ENCODE results near the gene ZNF140. TPM values are rescaled to one million over a fixed set of nuclear protein-coding genes. Genes with fewer than 3 reads are reported as not detected.

Gene ZNF140
- total RNA-seq (2021): 19.2 and 21.7 TPM in 2 replicates
- long read RNA-seq, transcript ZNF140-202 (5 exons, 3,550 nt): minor isoform, 33 of 165 reads
- long read RNA-seq, transcript ZNF140-205 (4 exons, 553 nt): minor isoform, 13 of 165 reads
- long read RNA-seq, transcript ZNF140-209 (6 exons, 2,328 nt): major isoform, 59 of 165 reads
- long read RNA-seq, partial matches to known transcripts: 6 of 165 reads
- long read RNA-seq, other reads (novel, unspliced or antisense): 51 of 165 reads

DNA sequence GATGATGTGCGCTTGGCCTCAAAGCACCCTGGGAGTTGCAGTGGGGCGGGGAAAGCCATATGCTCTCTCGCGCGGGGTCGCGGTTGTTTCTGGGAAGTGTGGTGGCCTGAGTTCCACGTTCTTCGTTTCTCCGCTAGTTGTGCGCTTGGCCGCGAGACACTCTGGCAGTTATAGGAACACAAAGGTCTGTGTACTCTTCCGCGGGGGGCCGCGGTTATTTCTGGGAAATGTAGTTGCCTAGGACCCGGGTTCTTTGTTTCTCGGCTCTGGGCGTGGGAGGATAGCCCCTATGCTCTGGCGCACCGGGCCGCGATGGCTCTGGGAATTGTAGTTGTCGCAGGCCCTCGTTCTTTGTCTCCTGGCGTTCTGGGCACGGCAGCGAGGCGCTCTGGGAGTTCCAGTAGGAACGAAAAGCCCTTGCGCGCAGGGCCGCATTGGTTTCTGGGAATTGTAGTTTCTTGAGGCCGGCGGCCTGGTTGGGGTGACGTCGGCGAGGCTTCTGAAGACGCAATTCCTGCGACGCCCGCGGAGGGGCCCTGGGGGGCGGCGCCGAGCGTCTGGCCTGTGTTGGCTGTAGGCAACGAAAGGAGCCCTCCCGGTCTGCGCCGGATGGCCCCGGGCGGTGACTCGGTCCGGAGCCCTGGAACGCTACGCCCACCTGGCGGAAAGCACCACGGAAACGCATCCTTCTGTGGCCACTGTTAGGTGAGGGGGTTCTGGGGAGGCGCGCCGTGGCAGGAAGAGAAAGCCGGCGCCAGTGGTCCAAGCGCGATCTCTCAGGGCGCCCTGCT is at the start of gene ZNF140:
TSS of gene ZNF140 (plus strand) at position 556 of the 791 bp plus-strand sequence. CDS start 398 bp downstream, outside the sequence.
- H3K9me3 ChIP-seq (ENCODE audit: control insufficient read depth, low read depth, low read length): peaks cover 35% of the 10 kb centered on the region
- peak within 1 kb of the TSS; percentile 76 for H3K9ac ChIP-seq (ENCODE audit: extremely low read depth, insufficient read length, low read length)

More for the DNA sequence above, at the start of gene ZNF140:
- H3K27me3 ChIP-seq (ENCODE audit: insufficient read depth, low read length): no peaks in the 10 kb centered on the region
- no peaks in the 10 kb centered on the region; the same call in 1 of the 2 replicates for H3K79me2 ChIP-seq (ENCODE audit: insufficient read depth, low read length)
- H3K36me3 Mint-ChIP-seq (ENCODE audit: insufficient read depth in 1 of 3, low read depth in 3 of 3): peaks cover 45 to 49% (median 49%) of the 10 kb centered on the region in 3 experiments
- no peak within 1 kb of the TSS for H2BK20ac ChIP-seq (ENCODE audit: low read depth, low read length, poor library complexity, severe bottlenecking)
- peak; percentile 99 for DNase-seq
- no peaks in the 10 kb centered on the region for H3K79me1 ChIP-seq (ENCODE audit: insufficient read depth, low read depth, low read length, poor library complexity, severe bottlenecking)
- no peak within 1 kb of the TSS for H2AK5ac ChIP-seq (ENCODE audit: insufficient read length, low read length)
- H3K23ac ChIP-seq (ENCODE audit: insufficient read length, low read depth, low read length): no peak within 1 kb of the TSS
- no peaks in the 10 kb centered on the region for H4K20me1 ChIP-seq (ENCODE audit: control insufficient read depth, insufficient read depth, insufficient read length)
- peak within 1 kb of the TSS; percentile 90 for H3K18ac ChIP-seq (ENCODE audit: insufficient read length, low read depth, low read length)
- peak within 1 kb of the TSS; percentile 64 for H4K5ac ChIP-seq (ENCODE audit: insufficient read length, low read depth, low read length)
- H3K56ac ChIP-seq (ENCODE audit: insufficient read length, low read depth, low read length): no peak within 1 kb of the TSS
- TF ChIP-seq, protein P1, sequence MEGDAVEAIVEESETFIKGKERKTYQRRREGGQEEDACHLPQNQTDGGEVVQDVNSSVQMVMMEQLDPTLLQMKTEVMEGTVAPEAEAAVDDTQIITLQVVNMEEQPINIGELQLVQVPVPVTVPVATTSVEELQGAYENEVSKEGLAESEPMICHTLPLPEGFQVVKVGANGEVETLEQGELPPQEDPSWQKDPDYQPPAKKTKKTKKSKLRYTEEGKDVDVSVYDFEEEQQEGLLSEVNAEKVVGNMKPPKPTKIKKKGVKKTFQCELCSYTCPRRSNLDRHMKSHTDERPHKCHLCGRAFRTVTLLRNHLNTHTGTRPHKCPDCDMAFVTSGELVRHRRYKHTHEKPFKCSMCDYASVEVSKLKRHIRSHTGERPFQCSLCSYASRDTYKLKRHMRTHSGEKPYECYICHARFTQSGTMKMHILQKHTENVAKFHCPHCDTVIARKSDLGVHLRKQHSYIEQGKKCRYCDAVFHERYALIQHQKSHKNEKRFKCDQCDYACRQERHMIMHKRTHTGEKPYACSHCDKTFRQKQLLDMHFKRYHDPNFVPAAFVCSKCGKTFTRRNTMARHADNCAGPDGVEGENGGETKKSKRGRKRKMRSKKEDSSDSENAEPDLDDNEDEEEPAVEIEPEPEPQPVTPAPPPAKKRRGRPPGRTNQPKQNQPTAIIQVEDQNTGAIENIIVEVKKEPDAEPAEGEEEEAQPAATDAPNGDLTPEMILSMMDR (conservative IDR thresholded peaks at IDR 0.05): peak; percentile 34; the same call in 2 of the 3 replicates
- no peak within 1 kb of the TSS for H2BK5ac ChIP-seq (ENCODE audit: insufficient read length, low read length)
- no peaks in the 10 kb centered on the region for H3K4me1 ChIP-seq (ENCODE audit: insufficient read depth, low read length)
- no peak within 1 kb of the TSS for H2BK12ac ChIP-seq (ENCODE audit: insufficient read length, low read depth, low read length)
- H3K27ac Mint-ChIP-seq: peak within 1 kb of the TSS in 2 of 3 experiments; percentile 97 to 98; a peak in 4 of 7 replicates
- H3K23me2 ChIP-seq (ENCODE audit: insufficient read length, low read depth, low read length, poor library complexity, severe bottlenecking): peaks cover 3% of the 10 kb centered on the region
- H4K8ac ChIP-seq (replicated peaks; ENCODE audit: insufficient read length, low read depth, low read length): no peak within 1 kb of the TSS
- no peak within 1 kb of the TSS for H4K91ac ChIP-seq (ENCODE audit: insufficient read length, low read depth, low read length)
- H3T11ph ChIP-seq (ENCODE audit: low read length): no peak within 1 kb of the TSS
- H3K4me1 Mint-ChIP-seq: peaks cover 4 to 6% of the 10 kb centered on the region in 2 experiments; a peak in 3 of 4 replicates
- H2BK15ac ChIP-seq (ENCODE audit: low read depth, low read length): no peak within 1 kb of the TSS
- no peak within 1 kb of the TSS for H2AFZ ChIP-seq (ENCODE audit: low read length)
- H3K14ac ChIP-seq (ENCODE audit: insufficient read depth, low read length): peak within 1 kb of the TSS; percentile 94
- no peak within 1 kb of the TSS; the same call in 1 of the 2 replicates for H3K4ac ChIP-seq (ENCODE audit: low read depth, low read length)
- no peaks in the 10 kb centered on the region for H3K27me3 Mint-ChIP-seq (ENCODE audit: low read depth)
- H3K9me3 Mint-ChIP-seq: peaks cover 39 to 68% of the 10 kb centered on the region in 2 experiments
- H2BK120ac ChIP-seq (ENCODE audit: low read depth, low read length, poor library complexity, severe bottlenecking): peak within 1 kb of the TSS; percentile 2
- H3K27ac ChIP-seq (ENCODE audit: insufficient read length, low read depth, low read length): peak within 1 kb of the TSS; percentile 53
- no CpG with 5 or more reads among the region's 69 CpGs for WGBS (ENCODE audit: extremely low coverage, insufficient read length, low lambda C conversion rate)
- no peak within 1 kb of the TSS for H3K4me3 Mint-ChIP-seq
- peak within 1 kb of the TSS; percentile 77 for H3K4me2 ChIP-seq (ENCODE audit: insufficient read depth, insufficient read length, low read length)

All from H9 (cell line).